HG02870 (cell line): ENCODE data around the gene PCSK6.
"Not testable (repeated sequence)": the region's sequence is repeated elsewhere in the genome, so short reads cannot be mapped to it uniquely, and the experiment has no call there.

Source experiments
- ATAC-seq: cut with Tn5 transposase; IDR thresholded peaks from one replicate; pipeline ENCODE4 v1.9.1; 2021; ENCODE audit warnings: mild to moderate bottlenecking, moderate library complexity; ENCODE audit not compliant: unreplicated experiment

PCSK6 gene

DNA sequence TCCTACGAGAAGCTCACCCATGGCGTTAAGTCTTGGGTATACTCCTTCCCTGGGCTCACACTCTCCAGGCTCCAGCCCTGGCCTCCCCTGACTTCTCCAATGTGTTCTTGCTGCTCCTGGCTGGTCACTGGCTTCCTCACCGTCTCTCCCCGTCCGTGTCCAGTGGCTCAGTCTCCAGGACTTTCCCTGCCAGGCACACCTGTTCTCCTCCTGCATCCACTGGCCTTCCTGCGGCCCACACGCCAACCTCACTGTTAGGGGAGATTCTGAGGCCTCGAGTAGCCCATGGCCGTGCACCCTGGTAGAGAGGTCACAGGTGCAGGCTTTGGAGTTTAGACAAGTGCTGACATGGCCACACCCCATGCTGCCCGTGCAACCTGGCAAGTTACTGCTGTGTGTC lies 102.5 kb downstream of the PCSK6 start:
- no peak for ATAC-seq

DNA sequence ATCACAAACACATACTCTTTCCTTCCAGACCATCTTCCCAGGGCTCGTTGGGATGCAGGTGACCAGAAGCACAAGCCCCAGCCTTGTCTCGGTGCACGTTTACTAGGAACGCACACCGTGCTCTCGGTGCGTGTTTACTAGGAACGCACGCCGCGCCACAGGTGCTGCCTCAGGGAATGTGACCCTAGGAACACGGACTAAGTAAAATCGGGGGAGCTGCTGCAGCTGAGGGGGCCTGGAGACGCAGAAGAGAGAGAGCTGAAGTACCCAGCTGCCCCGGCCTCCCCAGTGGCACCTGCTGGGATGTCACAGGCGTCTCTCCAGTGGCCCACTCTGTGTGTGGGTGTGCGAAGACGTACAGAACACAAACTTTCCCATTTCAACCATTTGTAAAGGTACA lies 103.5 kb downstream of the PCSK6 start:
- ATAC-seq = no peak

DNA sequence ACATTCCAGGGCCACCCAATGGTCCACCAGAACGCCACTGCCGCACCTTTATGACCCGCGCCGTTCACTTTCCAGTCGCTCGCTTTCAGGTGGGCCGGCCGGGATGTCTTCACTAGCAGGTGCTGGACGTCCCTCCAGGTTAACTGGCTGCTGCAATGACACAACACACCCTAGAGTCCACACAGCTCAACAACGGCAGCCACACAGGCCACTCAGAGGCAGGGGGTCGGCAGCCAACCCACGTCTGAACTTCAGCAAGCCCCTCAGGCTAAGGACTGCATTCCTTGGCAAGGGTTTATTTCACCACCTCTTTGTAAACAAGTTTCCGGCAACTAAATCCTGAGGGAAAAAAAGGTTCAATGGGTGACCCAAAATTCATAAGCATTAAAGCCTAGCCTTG lies 105.2 kb downstream of the PCSK6 start:
- ATAC-seq = no peak

DNA sequence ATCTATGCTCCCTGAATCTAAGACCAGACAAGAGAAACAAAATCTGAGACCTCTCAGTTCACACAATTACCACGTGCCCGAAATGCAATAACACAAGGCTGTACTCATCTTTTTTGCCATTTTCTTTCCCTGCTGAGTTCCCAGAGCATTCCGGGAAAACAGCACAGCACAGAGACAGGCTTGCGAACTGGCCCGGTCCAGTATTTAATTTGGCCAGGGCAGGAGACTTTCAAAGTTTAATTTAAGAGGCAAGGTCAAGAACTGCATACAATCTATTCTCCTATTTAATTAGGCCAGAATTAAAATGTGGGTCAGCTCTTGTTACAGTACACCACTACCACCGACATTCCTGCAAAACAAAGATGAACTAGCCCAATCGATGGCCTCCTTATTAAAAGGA lies 107.0 kb downstream of the PCSK6 start:
- ATAC-seq = no peak

DNA sequence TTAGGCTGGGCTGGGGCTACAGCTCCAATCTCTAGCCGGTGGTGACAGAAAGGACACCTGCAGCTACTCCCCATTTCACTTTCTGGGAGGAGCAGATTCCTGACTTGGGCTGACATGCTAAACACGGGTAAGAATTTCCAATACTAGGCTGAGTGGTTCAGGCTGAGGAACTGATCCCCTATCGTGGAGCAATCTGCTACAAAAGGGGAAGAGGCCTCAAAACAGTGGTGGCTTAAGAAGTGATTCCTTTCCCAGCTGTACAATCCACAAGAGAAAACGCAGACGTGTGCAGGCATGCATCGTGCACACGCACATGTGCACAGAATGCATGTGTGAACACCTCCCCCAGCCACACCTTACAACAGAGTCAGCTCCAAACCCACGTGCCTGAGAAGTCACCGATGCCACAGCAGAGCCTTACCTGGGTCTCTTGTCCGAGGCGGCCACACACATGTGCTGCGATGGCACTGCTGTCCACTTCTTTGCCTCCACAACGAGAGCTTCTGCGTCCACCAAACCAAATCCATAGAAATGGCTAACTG lies 107.8 kb downstream of the PCSK6 start:
- no peak for ATAC-seq

DNA sequence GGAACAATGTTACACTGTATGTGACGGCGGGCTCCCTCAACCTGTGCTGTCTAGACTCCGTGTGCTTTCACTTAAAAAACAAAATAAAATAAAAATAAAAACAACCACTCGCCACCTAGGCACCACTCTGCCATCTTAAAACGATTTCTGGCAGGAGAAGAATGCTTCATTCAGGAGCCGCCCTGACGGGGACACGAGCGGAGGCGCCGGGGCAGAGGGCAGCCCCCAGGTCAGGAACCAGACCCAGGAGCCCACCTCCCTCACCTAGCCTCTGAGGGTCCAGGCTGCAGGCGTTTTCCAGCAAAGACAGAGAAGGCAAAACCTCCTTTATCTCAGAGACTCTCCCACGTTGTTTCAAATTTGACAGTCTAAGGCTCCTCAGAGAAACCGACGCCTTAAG lies 109.4 kb downstream of the PCSK6 start:
- ATAC-seq = no peak

DNA sequence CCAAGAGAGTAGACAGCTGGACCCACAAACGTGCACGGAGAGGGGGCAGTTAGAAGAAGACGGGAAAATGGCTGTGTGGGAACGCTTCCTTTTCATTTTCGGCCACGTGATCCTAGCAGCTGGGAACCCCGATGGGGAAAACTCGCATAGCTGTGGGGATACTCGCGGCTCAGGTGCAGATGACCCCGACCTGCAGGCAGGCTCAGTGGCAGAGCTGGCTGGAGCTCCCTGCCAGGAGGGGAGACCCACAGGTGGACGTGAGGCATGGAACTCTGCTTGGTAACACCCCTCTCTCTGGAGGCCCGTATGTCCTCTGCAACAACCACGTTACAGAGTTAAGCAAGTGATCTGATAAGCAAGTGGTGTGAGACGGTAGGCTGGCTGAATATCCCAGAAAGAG lies 109.9 kb downstream of the PCSK6 start:
- no peak for ATAC-seq

DNA sequence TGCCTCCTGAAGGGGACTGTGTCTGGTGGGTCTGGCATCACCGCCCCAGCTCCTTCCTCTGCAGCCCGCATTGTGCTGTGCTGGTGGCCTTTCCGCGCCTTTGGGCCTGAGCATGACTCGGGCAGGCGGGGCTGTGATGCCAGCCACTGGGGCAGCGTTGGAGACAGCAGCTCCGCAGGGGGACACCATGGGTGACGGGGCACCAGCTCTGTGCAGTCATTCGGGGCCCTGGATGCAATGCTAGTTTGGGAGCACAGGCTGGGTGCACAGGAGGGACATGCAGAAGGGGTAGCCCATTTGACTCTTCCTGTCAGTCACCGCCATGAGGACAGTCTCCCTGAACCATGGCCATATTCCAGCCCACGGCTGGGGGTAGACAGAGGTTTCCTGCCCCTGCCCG lies 110.6 kb downstream of the PCSK6 start:
- no peak for ATAC-seq

DNA sequence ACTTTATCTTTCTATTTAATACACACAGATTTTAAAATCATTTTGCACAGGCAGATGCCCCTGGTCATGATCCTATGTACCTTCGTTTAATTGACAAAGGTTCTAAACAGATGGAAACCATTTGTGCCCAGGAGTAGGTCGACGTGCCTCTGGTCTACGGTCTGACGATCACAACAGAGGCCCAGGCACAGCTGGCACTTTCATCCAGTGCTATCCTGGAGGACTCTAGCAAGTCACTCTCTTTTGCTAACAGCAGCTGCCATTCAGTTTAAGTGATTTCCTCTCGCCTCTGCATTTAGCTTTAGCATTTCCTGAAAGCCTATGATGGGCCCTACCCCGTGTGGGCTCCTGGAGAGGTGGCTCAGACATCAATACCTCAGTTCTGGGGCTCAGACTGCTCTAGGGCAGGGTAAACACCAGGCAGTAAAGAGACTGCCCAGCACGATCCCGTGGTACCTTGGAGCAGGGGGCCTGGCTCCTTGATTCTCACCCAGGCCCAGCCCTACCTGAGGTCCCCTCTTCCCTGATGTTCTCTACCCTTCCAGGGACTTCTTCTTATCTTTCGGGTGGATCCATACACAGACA lies 111.2 kb downstream of the PCSK6 start:
- ATAC-seq = no peak

DNA sequence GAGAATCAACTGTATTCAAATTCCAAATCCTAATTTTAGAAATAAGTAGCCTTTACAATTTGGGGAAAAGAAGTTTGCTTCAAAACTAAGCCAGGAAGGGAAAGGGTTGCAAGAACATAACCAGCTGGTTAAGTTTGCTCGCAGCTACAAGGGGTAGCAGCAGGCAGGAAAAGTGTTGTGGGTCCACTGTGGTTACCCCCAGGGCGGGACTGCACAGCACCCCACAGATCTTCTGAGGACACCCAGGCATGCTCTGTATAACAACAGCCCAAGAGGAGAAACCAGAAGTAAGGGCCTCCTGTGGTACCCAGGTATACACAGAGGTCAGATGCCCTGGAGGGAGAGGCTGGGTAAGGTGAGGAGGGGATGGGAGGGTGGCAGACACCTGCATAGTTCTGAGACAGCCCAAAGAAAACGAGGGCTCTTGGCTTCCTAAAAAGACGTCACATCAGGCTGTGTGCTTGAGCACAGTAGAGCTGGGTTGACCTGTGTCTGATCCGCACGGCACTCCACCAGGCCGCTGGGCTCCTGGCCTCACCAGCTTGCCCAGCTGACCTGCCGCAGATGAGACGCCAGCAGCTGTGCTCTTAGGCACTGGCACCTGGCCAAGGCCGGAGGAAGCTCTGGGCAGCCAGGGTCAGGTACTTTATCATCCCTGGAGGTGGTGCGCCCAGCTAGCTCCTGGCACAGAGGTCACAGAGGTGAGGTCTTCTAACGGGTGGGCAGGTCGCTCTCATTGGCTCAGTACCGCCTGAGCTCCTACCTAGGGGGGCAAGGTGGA lies 112.7 kb downstream of the PCSK6 start:
- no peak for ATAC-seq

DNA sequence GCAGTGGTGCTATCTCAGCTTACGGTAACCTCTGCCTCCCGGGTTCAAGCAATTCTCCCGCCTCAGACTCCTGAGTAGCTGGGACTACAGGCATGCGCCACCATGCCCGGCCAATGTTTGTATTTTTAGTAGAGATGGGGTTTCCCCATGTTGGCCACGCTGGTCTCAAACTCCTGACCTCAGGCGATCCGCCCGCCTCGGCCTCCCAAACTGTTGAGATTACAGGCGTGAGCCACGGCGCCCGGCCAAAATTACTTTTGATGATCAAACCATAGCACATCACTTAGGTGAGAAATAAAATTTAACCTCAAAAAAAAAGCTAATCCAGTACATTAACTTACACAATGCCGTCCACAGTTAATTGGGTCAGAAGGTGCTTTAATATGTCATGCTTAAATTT lies 114.5 kb downstream of the PCSK6 start:
- not testable (repeated sequence) for ATAC-seq

DNA sequence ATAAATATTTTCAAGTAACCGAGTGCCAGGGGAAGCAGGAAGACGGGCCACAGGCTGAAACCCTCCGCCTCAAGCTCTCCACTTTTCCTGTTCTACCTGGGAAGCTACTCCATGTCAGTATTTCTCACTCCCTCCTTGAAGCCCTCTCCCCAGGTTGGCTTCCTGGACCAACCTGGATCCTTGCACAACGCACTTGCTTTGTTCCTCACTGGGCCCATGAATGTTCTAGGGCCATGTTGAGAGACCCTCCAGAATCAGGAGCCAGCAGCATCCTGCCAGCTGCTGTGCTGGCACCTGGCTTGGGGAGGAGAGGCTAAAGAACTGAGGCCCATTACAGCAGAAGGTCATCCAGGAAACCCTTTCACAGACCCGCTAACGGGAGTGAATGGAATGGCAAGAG lies 115.2 kb downstream of the PCSK6 start:
- no peak for ATAC-seq

DNA sequence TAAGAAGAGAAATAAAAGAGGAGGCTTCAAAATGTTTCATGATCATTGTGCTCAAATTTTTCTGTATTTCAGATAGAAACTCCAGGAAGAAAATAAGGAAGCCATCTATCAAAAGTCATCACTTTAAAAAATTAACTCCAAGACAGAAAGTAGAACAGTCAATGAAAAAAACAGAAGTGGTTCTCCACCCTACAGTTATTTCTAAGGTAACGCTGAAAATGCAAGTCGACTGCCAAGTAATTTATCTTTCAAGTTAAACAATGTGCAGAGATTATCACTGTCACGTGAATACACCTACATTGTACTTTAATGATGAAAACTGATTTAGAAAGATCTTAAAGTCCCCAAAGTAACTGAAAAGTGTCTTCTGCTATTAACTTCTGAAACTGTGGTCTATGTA lies 115.9 kb downstream of the PCSK6 start:
- ATAC-seq = no peak

DNA sequence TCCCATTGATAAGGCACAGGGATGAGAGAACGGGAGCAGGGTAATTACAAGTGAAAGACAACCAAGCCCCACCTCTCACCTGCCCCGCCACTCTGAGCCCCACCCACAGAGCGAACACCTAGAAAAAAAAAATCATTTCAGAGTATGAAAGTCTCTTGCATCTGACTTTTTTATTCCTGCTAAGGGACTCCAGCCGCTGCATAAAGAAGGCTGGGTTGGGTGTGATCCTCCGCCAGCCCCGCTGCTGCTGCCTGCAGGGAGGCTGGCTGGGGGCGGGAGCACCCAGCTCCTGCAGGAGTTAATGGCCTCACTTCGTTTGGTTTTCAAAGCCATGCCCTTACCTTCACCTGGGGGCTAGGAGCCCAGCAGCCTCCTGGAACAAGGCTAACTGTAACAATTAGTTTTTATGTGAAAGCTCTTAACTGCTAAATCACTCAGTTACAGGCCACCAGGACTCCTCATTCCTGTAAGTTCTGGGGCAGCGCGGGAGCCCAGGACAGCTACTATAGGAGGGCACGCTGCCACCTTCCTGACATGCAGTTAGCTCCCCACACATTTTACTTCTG lies 116.5 kb downstream of the PCSK6 start:
- ATAC-seq = no peak

DNA sequence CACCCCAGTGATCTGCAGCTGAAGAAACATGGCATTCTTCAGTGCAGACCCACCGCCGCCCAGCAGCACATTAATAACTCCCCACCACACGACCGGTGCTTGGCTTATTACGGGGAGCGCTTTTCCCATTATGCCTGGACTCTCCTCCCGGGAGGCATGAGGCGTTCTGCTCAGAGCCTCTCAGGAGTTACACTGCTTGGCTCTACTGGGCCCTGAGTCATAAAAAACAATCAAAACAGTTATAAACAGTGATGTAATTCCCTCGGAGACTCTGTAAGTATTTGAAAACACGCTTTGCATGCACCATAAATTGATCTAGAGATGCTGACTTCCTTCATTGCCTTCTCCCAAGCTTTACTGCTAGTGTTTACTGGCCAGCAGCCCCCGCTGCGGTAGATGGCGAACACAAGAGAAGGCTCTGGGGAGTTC lies 117.3 kb downstream of the PCSK6 start:
- no peak for ATAC-seq

DNA sequence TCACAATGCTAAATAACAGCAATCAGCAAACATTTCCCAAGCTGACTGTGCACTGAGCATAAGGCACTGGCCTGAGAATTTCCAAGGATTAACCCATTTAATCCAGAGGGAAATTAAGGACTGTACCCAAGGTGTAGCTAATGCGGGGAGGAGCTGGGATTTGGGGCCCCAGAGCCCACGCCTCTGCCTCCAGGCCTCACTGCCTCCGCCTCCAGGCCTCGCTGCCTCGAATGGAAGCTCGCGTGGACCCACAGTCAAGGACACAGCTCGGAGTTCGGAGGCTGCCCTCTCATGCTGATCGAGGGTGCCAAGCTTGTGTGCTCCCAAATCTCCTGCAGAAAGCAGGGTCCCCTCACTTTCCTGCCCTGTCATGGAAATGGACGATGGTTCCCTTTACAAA lies 118.0 kb downstream of the PCSK6 start:
- ATAC-seq = no peak

DNA sequence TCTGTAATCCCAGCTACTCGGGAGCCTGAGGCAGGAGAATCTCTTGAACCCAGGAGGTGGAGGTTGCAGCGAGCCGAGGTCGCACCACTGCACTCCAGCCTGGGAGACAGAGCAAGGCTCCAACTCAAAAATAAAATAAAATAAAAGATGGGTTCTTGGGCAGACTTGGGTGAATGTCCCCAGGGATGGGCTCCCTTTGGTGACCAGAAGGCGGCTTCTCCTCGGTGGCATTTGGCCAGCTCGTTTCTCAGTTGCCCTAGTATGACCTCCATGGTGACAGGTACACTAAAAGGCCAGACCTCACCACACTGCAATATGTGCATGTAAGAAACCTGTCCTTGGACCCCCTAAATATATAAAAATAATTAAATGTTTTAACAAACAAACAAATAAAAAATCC lies 118.4 kb downstream of the PCSK6 start:
- no peak for ATAC-seq

DNA sequence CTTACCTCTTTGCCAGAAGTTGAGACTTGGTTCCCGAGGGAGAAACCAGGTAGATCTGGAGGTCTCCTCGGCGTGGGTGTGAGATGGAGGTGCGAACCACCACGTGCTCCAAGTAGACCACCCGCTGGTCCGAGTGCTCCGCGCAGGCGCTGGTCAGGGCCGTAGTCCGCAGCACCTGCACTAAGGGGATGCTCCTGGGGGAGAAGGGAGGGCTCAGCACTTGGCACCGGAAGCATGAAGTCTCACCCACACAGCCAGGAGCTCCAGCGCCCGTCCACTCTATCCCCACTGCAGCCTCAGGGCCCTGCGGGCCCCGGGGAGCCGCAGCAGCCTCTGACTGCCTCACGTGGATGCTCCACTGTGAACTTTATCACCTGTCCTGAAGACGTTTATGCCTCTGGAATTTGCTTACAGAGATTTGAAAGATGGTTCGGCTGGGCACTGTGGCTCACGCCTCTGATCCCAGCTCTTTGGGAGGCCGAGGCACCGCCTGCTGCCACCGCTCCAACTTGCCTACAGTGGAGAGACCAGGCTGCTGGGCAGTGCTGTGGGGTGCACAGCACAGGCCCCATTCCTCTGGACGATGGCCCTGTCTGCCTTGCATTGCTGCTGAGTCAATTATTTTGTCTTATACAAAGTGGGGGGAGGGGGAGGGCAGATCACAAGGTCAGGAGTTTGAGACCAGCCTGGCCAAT lies 119.0 kb downstream of the PCSK6 start:
- ATAC-seq = no peak

DNA sequence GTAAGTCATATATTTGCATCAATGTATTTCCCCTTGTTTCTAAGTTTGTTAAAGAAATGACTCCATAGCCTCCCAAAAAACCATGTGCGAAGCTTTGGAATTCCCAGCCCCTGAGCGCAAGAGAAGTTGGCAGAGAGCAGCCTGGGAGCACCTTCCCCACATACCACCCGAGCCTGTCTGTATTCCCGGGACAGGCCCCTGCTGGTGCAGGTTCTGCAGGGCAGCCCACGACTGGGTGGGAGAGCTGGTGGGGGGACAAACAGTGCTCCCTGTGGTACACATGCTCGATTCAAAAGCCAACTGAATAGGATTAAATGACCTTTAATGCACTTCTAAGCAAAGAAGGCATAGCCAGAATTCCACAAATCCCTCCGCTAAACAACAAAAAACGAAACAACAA lies 119.8 kb downstream of the PCSK6 start:
- no peak for ATAC-seq

DNA sequence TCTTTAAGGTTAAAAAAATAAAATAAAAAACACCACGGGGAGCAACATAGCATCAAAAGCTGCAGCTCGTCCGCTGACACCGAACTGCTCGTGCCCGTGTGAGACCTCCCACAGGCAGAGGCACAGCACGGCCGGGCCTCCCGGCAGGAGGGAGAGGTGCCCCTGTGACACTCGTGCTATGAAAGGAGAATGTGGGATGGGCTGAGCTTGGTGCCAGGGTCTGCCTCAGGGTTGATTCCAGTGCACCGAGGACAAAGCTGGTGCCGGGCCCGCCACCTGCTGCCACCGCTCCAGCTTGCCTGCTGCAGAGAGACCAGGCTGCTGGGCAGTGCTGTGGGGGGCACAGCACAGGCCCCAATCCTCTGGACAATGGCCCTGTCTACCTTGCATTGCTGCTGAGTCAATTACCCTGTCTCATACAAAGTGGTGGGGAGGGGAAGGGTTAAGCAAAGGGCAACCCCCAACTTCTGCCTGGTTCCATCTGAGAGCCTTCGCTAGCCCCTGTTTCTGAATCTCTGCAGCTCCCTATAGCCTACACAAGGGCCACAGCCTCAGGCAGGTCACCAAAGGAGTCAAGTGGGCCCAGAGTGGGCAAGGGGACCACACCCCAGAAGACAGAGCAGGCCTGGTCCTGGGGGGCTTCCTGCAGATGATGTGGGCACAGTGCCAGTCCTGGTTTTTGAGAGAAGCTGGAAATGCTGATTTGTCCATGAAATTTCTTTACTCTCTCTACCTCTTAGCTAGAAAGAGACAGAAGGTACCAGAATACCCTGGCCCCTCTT lies 120.5 kb downstream of the PCSK6 start:
- ATAC-seq = no peak
